GM08714 (cell line): ENCODE results near the gene PEBP1.

Experiments used
- H3K4me3 ChIP-seq: fragments of 200-500 bp; sonication (Bioruptor generic); 2 replicates; pipeline ENCODE4 v1.5.1; 2014; ENCODE audit warnings: mild to moderate bottlenecking, low read length, inconsistent platforms
- ZNF274 ChIP-seq: IDR thresholded peaks from 2 replicates; pipeline ENCODE4 v1.6.1; 2012; ENCODE audit warnings: mild to moderate bottlenecking, low read depth, low read length

PEBP1 gene

DNA sequence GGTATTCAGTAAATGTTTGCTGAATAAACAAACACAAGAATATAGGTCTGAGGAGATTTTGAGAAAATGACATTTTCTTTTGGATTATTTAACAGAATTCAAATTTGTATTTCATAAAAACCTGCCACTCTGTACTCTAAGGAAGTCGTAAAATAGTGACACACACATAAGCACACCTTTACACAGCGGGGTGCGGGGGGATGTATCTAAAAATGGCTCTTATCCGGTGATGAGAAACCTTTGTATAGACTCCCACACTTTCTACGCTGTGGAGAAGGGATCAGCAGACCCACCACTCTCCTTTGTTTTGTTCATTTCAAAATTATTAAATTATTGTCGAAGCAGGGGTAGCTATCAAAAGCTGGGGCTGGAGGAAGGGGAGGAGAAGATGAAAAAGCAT is 58.0 kb downstream of the PEBP1 start:
- no peak overlapping the region for H3K4me3 ChIP-seq
- no peak for TF ChIP-seq ZNF274
